Psoas muscle (tissue), 8 donors: Measurements from ENCODE around the gene CLASP1. TPM values are rescaled to one million over a fixed set of nuclear protein-coding genes. Genes with fewer than 3 reads are reported as not detected.

Source experiments
- ATAC-seq, 4 donors: fragments of 200-7000 bp; cut with Tn5 transposase; one replicate each; pipeline ENCODE4 v1.9.1; 2020; ENCODE audit warnings: moderate library complexity in 3 of 4, mild to moderate bottlenecking in 2 of 4
- DNase-seq, 2 donors: peaks; one replicate each; pipeline ENCODE4 v3.0.0-alpha.2; 2020
- H3K27ac ChIP-seq: fragments of 200-600 bp; one replicate; pipeline ENCODE4 v1.8.0; 2022
- H3K27me3 ChIP-seq, 3 donors: fragments of 200-600 bp in 1 of 3; one replicate each; pipeline versions ENCODE4 v1.6.1 to v1.8.0; 2013 to 2022; ENCODE audit warnings: low read length in 2 of 3, mild to moderate bottlenecking in 2 of 3, moderate library complexity in 1 of 3; ENCODE audit not compliant: insufficient read depth in 3 of 3
- H3K36me3 ChIP-seq, 2 donors: fragments of 200-600 bp in 1 of 2; one replicate each; pipeline versions ENCODE4 v1.6.1 to v1.8.0; 2013 to 2022; ENCODE audit warnings: low read depth in 1 of 2, mild to moderate bottlenecking in 1 of 2, moderate library complexity in 1 of 2; ENCODE audit not compliant: insufficient read depth in 1 of 2
- H3K4me1 ChIP-seq: fragments of 200-600 bp; one replicate; pipeline ENCODE4 v1.8.0; 2022
- H3K4me3 ChIP-seq: fragments of 200-600 bp; one replicate; pipeline ENCODE4 v1.8.0; 2022; ENCODE audit warnings: mild to moderate bottlenecking
- H3K9me3 ChIP-seq: fragments of 200-600 bp; one replicate; pipeline ENCODE4 v1.8.0; 2022
- CTCF ChIP-seq: fragments of 200-600 bp; IDR thresholded peaks from one replicate; pipeline ENCODE4 v1.8.0; 2022; ENCODE audit warnings: antibody characterized with exemption
- WGBS, 3 donors: extraction: QIAGEN DNeasy Blood & Tissue Kit; methylation state at CpG; one replicate each; pipeline versions ENCODE4 v1.1.6 to v1.1.7; 2013; 5-methylcytosine and 5-hydroxymethylcytosine counted together
- intact Hi-C, 2 donors: fragments of 100-400 bp; cut with DNase I; formaldehyde crosslinking; loops; one replicate each; pipeline versions ENCODE4 v1.11.0 to v1.14.2; 2022
- polyA plus RNA-seq, 3 donors: library from polyadenylated mRNA; stranded (reverse); fragments of 200-250 nt; gene quantifications; one replicate each; pipeline ENCODE4 v1.2.3, GENCODE V29; 2013
- total RNA-seq, 4 donors: library from RNA; stranded (reverse); fragmentation: NEBNext Ultra II Directional in 2 of 4; extraction: Animal tissue kit (Norgen Biotek cat#: 25700) in 2 of 4; gene quantifications; one replicate each; pipeline versions ENCODE4 v1.2.1 to v1.2.4, GENCODE V29; 2021 to 2023
- donor health status: healthy with polysubstance abuse.
- donor health status: DM: no; HTN: no; CAD: no; lungs with moderate emphysema.
- donor health status: Bipolar disorder and iron deficiency.
- donor health status: healthy.
- donor health status: DM: yes; HTN: yes; CAD: no.
- donor health status: DM: no; HTN: no; CAD: no.
- donor health status: DM: no; HTN: no; CAD: no.
- donor health status: DM: yes; HTN: yes; CAD: no.

Gene CLASP1
- total and polyA plus RNA-seq, 7 donors, result 11.6 to 60.7 (median 38.8) TPM

GRCh38 chr2:121506621-121507020 is 142.6 kb downstream of the CLASP1 start:
- H3K4me1 ChIP-seq, result peaks cover 63% of the 10 kb centered on the region

DNA sequence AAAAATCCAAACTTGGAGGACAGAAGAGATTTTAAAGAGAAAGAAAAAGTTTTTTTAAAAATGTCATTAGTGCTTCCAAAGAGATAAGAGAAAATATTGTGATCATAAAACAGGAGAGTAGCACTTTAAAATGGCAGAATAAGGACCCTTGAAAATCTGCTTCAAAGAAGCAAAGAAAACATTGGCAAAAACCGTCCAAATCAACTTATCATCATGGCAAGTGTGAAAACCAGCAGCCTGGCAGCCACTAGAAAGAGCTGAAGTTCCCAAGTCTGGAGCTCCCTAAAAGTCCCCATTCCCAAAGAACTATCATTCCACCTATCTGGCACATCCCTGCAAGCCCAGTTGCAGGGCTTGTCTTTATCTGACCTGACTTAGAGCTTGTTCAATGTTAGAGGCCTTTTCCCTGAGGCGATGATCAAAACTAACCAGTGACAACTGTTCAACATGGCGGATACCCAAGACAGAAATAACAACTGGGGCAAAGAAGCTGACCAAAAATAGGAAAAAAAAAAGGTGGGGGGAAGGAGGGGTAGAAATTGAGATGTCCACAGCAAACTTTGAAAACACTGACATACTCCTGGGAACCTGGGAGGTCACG is 143.2 kb downstream of the CLASP1 start:
- ATAC-seq, result peak; percentile 63 to 83 (median 77)
- Histone ChIP-seq H3K27ac (peak overlapping the region; percentile 77), H3K4me1 (peaks cover 69% of the 10 kb centered on the region), H3K36me3 (peaks cover 2 to 16% of the 10 kb centered on the region in 2 donors), H3K9me3 (peaks cover 12% of the 10 kb centered on the region), H3K4me3 (peak overlapping the region; percentile 40), H3K27me3 (no peaks in the 10 kb centered on the region)
- intact Hi-C loops, result no loop called here
- no peak for TF ChIP-seq CTCF
- no peak for DNase-seq
- 37 to 49% (median 41%) methylated on average over 4 of the region's 4 CpGs for WGBS, 3 donors

More at GRCh38 chr2:121506621-121507020, 142.6 kb downstream of the CLASP1 start:
- DNase-seq (no peak), ATAC-seq (no peak)
- peak overlapping the region; percentile 77 for H3K27ac ChIP-seq
- peaks cover 12% of the 10 kb centered on the region for H3K9me3 ChIP-seq
- peak overlapping the region; percentile 40 for H3K4me3 ChIP-seq
- WGBS, 3 donors, result 88 to 95% (median 94%) methylated on average over 1 of the region's 1 CpG
- H3K27me3 ChIP-seq, result no peaks in the 10 kb centered on the region
- TF ChIP-seq CTCF, result no peak
- intact Hi-C loops, result no loop called here
- peaks cover 2 to 18% of the 10 kb centered on the region in 2 donors for H3K36me3 ChIP-seq

DNA sequence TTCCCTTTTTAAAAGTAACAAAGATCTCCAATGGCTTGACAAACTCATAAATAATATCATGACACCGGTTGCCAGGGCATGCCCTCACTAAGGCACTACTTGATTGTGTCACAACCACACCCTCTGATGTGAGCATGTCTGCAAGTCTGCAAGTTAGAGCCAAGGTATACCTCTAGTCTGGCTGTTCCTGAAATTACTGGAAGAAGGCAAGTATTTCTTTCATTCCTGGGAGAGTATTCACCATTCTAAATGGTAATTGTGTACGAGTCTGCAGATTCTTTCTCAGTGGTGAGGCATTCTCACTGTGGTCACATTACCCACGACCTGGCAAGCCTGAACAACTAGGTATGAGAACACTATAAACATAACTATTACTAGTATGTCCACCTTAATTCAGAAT is 144.3 kb downstream of the CLASP1 start:
- Histone ChIP-seq H3K27me3 (no peaks in the 10 kb centered on the region), H3K4me1 (peaks cover 75% of the 10 kb centered on the region), H3K4me3 (no peak overlapping the region), H3K9me3 (peaks cover 12% of the 10 kb centered on the region), H3K36me3 (peaks cover 0 to 16% of the 10 kb centered on the region in 2 donors), H3K27ac (peak overlapping the region; percentile 77)
- intact Hi-C loops, result no loop called here
- DNase-seq (no peak), ATAC-seq (peak; percentile 65 to 78 (median 72))
- no peak for TF ChIP-seq CTCF
- 28 to 50% (median 33%) methylated on average over 3 of the region's 3 CpGs for WGBS, 3 donors

- H3K27me3 ChIP-seq, result no peaks in the 10 kb centered on the region
- H3K4me3 ChIP-seq, result no peak overlapping the region
- peaks cover 70% of the 10 kb centered on the region for H3K4me1 ChIP-seq
- H3K27ac ChIP-seq, result peak overlapping the region; percentile 77
- H3K36me3 ChIP-seq, result peaks cover 0 to 21% of the 10 kb centered on the region in 2 donors
- DNase-seq, result no peak
- TF ChIP-seq CTCF, result no peak
- intact Hi-C loops, result no loop called here
- peaks cover 16% of the 10 kb centered on the region for H3K9me3 ChIP-seq
- ATAC-seq, result no peak
- 81 to 98% (median 82%) methylated on average over 2 of the region's 2 CpGs for WGBS, 3 donors
Measured at GRCh38 chr2:121504316-121504715, 144.9 kb downstream of the CLASP1 start.

DNA sequence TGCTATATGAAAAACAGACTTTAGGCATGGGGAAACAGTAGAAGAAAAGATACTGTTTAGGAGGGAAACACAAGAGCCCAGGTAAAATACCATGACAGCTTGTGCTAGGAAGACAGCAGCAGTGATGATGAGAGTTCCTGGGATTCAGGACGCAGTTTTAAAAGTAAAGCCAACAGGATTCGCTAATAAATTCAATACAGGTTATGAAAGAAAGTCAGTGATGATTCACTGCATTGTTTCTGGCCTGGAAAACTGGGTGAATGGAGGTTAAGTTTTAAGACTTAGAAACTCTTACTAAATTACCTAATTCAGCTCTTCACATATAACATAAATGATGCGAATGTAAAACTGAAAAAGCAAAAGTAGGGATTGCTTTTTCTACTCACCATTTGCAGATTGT is 146.5 kb downstream of the CLASP1 start:
- Histone ChIP-seq H3K9me3 (peaks cover 6% of the 10 kb centered on the region), H3K27me3 (no peaks in the 10 kb centered on the region), H3K4me1 (peaks cover 70% of the 10 kb centered on the region), H3K27ac (peak overlapping the region; percentile 63), H3K36me3 (peaks cover 0 to 21% of the 10 kb centered on the region in 2 donors), H3K4me3 (no peak overlapping the region)
- 91 to 98% (median 95%) methylated on average over 3 of the region's 3 CpGs for WGBS, 3 donors
- DNase-seq (no peak), ATAC-seq (no peak)
- no peak for TF ChIP-seq CTCF
- intact Hi-C loops, result no loop called here
